Mesendoderm (in vitro differentiated cells): ENCODE measurements around the gene LHX1.

Experiments used
- DNase-seq: peaks from one replicate; pipeline ENCODE4 v3.0.0; 2013
- H2AK5ac ChIP-seq: 2 replicates; pipeline ENCODE4 v1.6.1; 2013; ENCODE audit warnings: low read length, inconsistent platforms
- H2BK120ac ChIP-seq: 2 replicates; pipeline ENCODE4 v1.6.1; 2013; ENCODE audit warnings: low read depth, mild to moderate bottlenecking, low read length, moderate library complexity, mixed read lengths
- H2BK15ac ChIP-seq: replicated peaks from 2 replicates; pipeline ENCODE4 v1.6.1; 2013; ENCODE audit warnings: low read depth, mild to moderate bottlenecking, moderate library complexity
- H2BK5ac ChIP-seq: 2 replicates; pipeline ENCODE4 v1.6.1; 2013; ENCODE audit warnings: low read length, inconsistent platforms
- H3K18ac ChIP-seq: 2 replicates; pipeline ENCODE4 v1.6.1; 2013; ENCODE audit warnings: mild to moderate bottlenecking, low read length, mixed read lengths
- H3K23ac ChIP-seq: one replicate; pipeline ENCODE4 v1.6.1; 2013; ENCODE audit warnings: low read length
- H3K27ac ChIP-seq: 2 replicates; pipeline ENCODE4 v1.5.1; 2013; ENCODE audit warnings: low read depth, mild to moderate bottlenecking, inconsistent platforms, low read length, moderate library complexity
- H3K27me3 ChIP-seq: 2 replicates; pipeline ENCODE4 v1.6.1; 2013; ENCODE audit warnings: low read length, control low read depth, mild to moderate bottlenecking, inconsistent platforms; ENCODE audit not compliant: insufficient read depth, poor library complexity
- H3K36me3 ChIP-seq: 2 replicates; pipeline ENCODE4 v1.6.1; 2013; ENCODE audit warnings: low read length, inconsistent platforms; ENCODE audit not compliant: control insufficient read depth, insufficient read depth
- H3K4ac ChIP-seq: one replicate; pipeline ENCODE4 v1.6.1; 2013; ENCODE audit warnings: low read depth, mild to moderate bottlenecking, low read length, moderate library complexity
- H3K4me1 ChIP-seq: 2 replicates; pipeline ENCODE4 v1.6.1; 2013; ENCODE audit warnings: low read depth, low read length, inconsistent platforms; ENCODE audit not compliant: control insufficient read depth
- H3K4me2 ChIP-seq: 2 replicates; pipeline ENCODE4 v1.6.1; 2013; ENCODE audit warnings: low read length
- H3K4me3 ChIP-seq: 2 replicates; pipeline ENCODE4 v1.5.1; 2013; ENCODE audit warnings: mild to moderate bottlenecking, low read length
- H3K56ac ChIP-seq: one replicate; pipeline ENCODE4 v1.6.1; 2013; ENCODE audit warnings: low read length
- H3K79me1 ChIP-seq: 2 replicates; pipeline ENCODE4 v1.6.1; 2013; ENCODE audit warnings: low read length, inconsistent platforms
- H3K79me2 ChIP-seq: 2 replicates; pipeline ENCODE4 v1.6.1; 2013; ENCODE audit warnings: mild to moderate bottlenecking, low read length; ENCODE audit not compliant: control insufficient read depth, insufficient read depth
- H3K9ac ChIP-seq: 2 replicates; pipeline ENCODE4 v1.6.1; 2013; ENCODE audit warnings: low read length, inconsistent platforms
- H4K5ac ChIP-seq: one replicate; pipeline ENCODE4 v1.6.1; 2013; ENCODE audit warnings: low read length
- H4K8ac ChIP-seq: one replicate; pipeline ENCODE4 v1.6.1; 2013; ENCODE audit warnings: low read depth, mild to moderate bottlenecking, control low read depth, low read length, moderate library complexity
- WGBS: extraction: QIAGEN DNeasy Blood & Tissue Kit; methylation state at CpG from one replicate; pipeline ENCODE4 v1.1.7; 2013; ENCODE audit warnings: low lambda C conversion rate, missing lambda C conversion rate; ENCODE audit not compliant: insufficient coverage; ENCODE audit errors: extremely low coverage; 5-methylcytosine and 5-hydroxymethylcytosine counted together

LHX1 gene

GRCh38 chr17:36934692-36935630 is 2.3 kb upstream of the LHX1 start:
- Histone ChIP-seq H3K4me1 (peaks cover 19% of the 10 kb centered on the region), H3K9ac (peak overlapping the region; percentile 99), H3K23ac (peak overlapping the region; percentile 32), H3K4me2 (peak overlapping the region; percentile 89), H3K27me3 (peaks cover 33% of the 10 kb centered on the region), H3K18ac (peak overlapping the region; percentile 77), H3K36me3 (peaks cover 9% of the 10 kb centered on the region), H3K56ac (peak overlapping the region; percentile 98), H3K27ac (peak overlapping the region; percentile 83), H2BK15ac (no peak overlapping the region), H4K8ac (no peak overlapping the region), H3K4me3 (peak overlapping the region; percentile 84), H2AK5ac (no peak overlapping the region), H2BK120ac (no peak overlapping the region), H2BK5ac (peak overlapping the region; percentile 94), H3K79me2 (peaks cover 81% of the 10 kb centered on the region), H4K5ac (no peak overlapping the region), H3K4ac (peak overlapping the region; percentile 56), H3K79me1 (peaks cover 18% of the 10 kb centered on the region)
- no CpG with 5 or more reads among the region's 79 CpGs for WGBS
- peak; percentile 79 for DNase-seq

- H3K27ac ChIP-seq: peak overlapping the region; percentile 83
- H2BK15ac ChIP-seq: no peak overlapping the region
- H3K56ac ChIP-seq: peak overlapping the region; percentile 98
- peaks cover 16% of the 10 kb centered on the region for H3K36me3 ChIP-seq
- H3K79me2 ChIP-seq: peaks cover 89% of the 10 kb centered on the region
- no CpG with 5 or more reads among the region's 49 CpGs for WGBS
- H3K4me1 ChIP-seq: peaks cover 20% of the 10 kb centered on the region
- H3K23ac ChIP-seq: peak overlapping the region; percentile 32
- peak overlapping the region; percentile 77 for H3K18ac ChIP-seq
- peaks cover 21% of the 10 kb centered on the region for H3K79me1 ChIP-seq
- H3K4ac ChIP-seq: peak overlapping the region; percentile 56
- H3K4me2 ChIP-seq: peak overlapping the region; percentile 89
- peak overlapping the region; percentile 99 for H3K9ac ChIP-seq
- peak overlapping the region; percentile 27 for H2AK5ac ChIP-seq
- peak overlapping the region; percentile 96 for H2BK5ac ChIP-seq
- no peak overlapping the region for H4K8ac ChIP-seq
- peaks cover 37% of the 10 kb centered on the region for H3K27me3 ChIP-seq
- H2BK120ac ChIP-seq: no peak overlapping the region
- peak; percentile 93 for DNase-seq
- peak overlapping the region; percentile 84 for H3K4me3 ChIP-seq
- H4K5ac ChIP-seq: no peak overlapping the region
These were observed 1.4 kb upstream of the LHX1 start for GRCh38 chr17:36935671-36936454.

- H4K8ac ChIP-seq: no peak overlapping the region
- H2BK5ac ChIP-seq: peak overlapping the region; percentile 96
- H4K5ac ChIP-seq: no peak overlapping the region
- H3K79me1 ChIP-seq: peaks cover 16% of the 10 kb centered on the region
- H3K23ac ChIP-seq: no peak overlapping the region
- H3K56ac ChIP-seq: peak overlapping the region; percentile 98
- WGBS: no CpG with 5 or more reads among the region's 58 CpGs
- peak overlapping the region; percentile 84 for H3K4me3 ChIP-seq
- H3K4me1 ChIP-seq: peaks cover 13% of the 10 kb centered on the region
- DNase-seq: peak; percentile 92
- peaks cover 40% of the 10 kb centered on the region for H3K27me3 ChIP-seq
- H3K4ac ChIP-seq: peak overlapping the region; percentile 6
- H3K79me2 ChIP-seq: peaks cover 90% of the 10 kb centered on the region
- peak overlapping the region; percentile 89 for H3K4me2 ChIP-seq
- H3K9ac ChIP-seq: peak overlapping the region; percentile 99
- no peak overlapping the region for H2BK15ac ChIP-seq
- peak overlapping the region; percentile 83 for H3K27ac ChIP-seq
- H3K18ac ChIP-seq: peak overlapping the region; percentile 77
- H2AK5ac ChIP-seq: peak overlapping the region; percentile 27
- H3K36me3 ChIP-seq: peaks cover 22% of the 10 kb centered on the region
- no peak overlapping the region for H2BK120ac ChIP-seq
These were observed 747 bp upstream of the LHX1 start for GRCh38 chr17:36936455-36937000.

- H3K4ac ChIP-seq: no peak overlapping the region
- no peak overlapping the region for H2BK15ac ChIP-seq
- peak; percentile 70 for DNase-seq
- H2BK120ac ChIP-seq: no peak overlapping the region
- peak overlapping the region; percentile 84 for H3K4me3 ChIP-seq
- H3K27me3 ChIP-seq: peaks cover 36% of the 10 kb centered on the region
- H3K79me1 ChIP-seq: peaks cover 11% of the 10 kb centered on the region
- WGBS: no CpG with 5 or more reads among the region's 36 CpGs
- peaks cover 82% of the 10 kb centered on the region for H3K79me2 ChIP-seq
- peak overlapping the region; percentile 99 for H3K9ac ChIP-seq
- H3K4me2 ChIP-seq: peak overlapping the region; percentile 51
- peak overlapping the region; percentile 35 for H3K18ac ChIP-seq
- peak overlapping the region; percentile 98 for H3K56ac ChIP-seq
- no peak overlapping the region for H3K27ac ChIP-seq
- no peak overlapping the region for H3K23ac ChIP-seq
- H2AK5ac ChIP-seq: no peak overlapping the region
- no peak overlapping the region for H4K8ac ChIP-seq
- H2BK5ac ChIP-seq: peak overlapping the region; percentile 3
- peaks cover 23% of the 10 kb centered on the region for H3K36me3 ChIP-seq
- H3K4me1 ChIP-seq: peaks cover 6% of the 10 kb centered on the region
- no peak overlapping the region for H4K5ac ChIP-seq
These were observed 787 bp downstream of the LHX1 start for GRCh38 chr17:36937959-36938565.

- no CpG with 5 or more reads among the region's 25 CpGs for WGBS
- Histone ChIP-seq H2BK5ac (no peak overlapping the region), H3K23ac (peak overlapping the region; percentile 4), H2BK120ac (no peak overlapping the region), H3K4ac (no peak overlapping the region), H3K36me3 (peaks cover 23% of the 10 kb centered on the region), H3K4me3 (peak overlapping the region; percentile 84), H2BK15ac (no peak overlapping the region), H3K27ac (no peak overlapping the region), H3K4me1 (peaks cover 3% of the 10 kb centered on the region), H3K9ac (peak overlapping the region; percentile 99), H4K8ac (no peak overlapping the region), H2AK5ac (no peak overlapping the region), H3K79me2 (peaks cover 78% of the 10 kb centered on the region), H3K79me1 (peaks cover 11% of the 10 kb centered on the region), H4K5ac (no peak overlapping the region), H3K56ac (peak overlapping the region; percentile 98), H3K4me2 (peak overlapping the region; percentile 41), H3K27me3 (peaks cover 34% of the 10 kb centered on the region), H3K18ac (peak overlapping the region; percentile 32)
- no peak for DNase-seq
These were observed 1.3 kb downstream of the LHX1 start for GRCh38 chr17:36938566-36939051.
